Spleen (tissue), 11 donors: ENCODE measurements around the gene DHX34. TPM values are rescaled to one million over a fixed set of nuclear protein-coding genes. Genes with fewer than 3 reads are reported as not detected.
A peak's percentile ranks its signal among the peaks of the same experiment; 100 is the strongest.

Source experiments
- DNase-seq: peaks from one replicate; pipeline ENCODE4 v3.0.0-alpha.2; 2020
- H3K27ac ChIP-seq, 8 donors: fragments of 200-600 bp; sonication (generic) in 7 of 8; 1 replicate in 4 of 8; 2 replicates in 4 of 8; pipeline versions ENCODE4 v1.5.0 to v1.8.0; 2016 to 2021; ENCODE audit warnings: inconsistent platforms in 4 of 8, mild to moderate bottlenecking in 4 of 8, moderate library complexity in 1 of 8
- H3K27me3 ChIP-seq, 7 donors: fragments of 200-600 bp; sonication (generic) in 6 of 7; replicated peaks in 1 of 7; 1 replicate in 4 of 7; 2 replicates in 3 of 7; pipeline versions ENCODE4 v1.5.0 to v1.8.0; 2016 to 2021; ENCODE audit warnings: inconsistent platforms in 3 of 7, mild to moderate bottlenecking in 1 of 7
- H3K36me3 ChIP-seq, 6 donors: fragments of 200-600 bp; sonication (generic) in 5 of 6; 1 replicate in 4 of 6; 2 replicates in 2 of 6; pipeline versions ENCODE4 v1.5.0 to v1.8.0; 2016 to 2021; ENCODE audit warnings: inconsistent platforms in 2 of 6
- H3K4me1 ChIP-seq, 6 donors: fragments of 200-600 bp; sonication (generic) in 5 of 6; 1 replicate in 3 of 6; 2 replicates in 3 of 6; pipeline versions ENCODE4 v1.5.0 to v1.8.0; 2016 to 2021; ENCODE audit warnings: inconsistent platforms in 3 of 6
- H3K4me3 ChIP-seq, 8 donors: fragments of 200-600 bp; sonication (generic) in 7 of 8; 1 replicate in 4 of 8; 2 replicates in 4 of 8; pipeline versions ENCODE4 v1.5.0 to v1.8.0; 2016 to 2021; ENCODE audit warnings: inconsistent platforms in 4 of 8, mild to moderate bottlenecking in 4 of 8, moderate library complexity in 2 of 8
- H3K9me3 ChIP-seq, 8 donors: fragments of 200-600 bp; sonication (generic) in 7 of 8; 1 replicate in 4 of 8; 2 replicates in 4 of 8; pipeline versions ENCODE4 v1.5.0 to v1.8.0; 2016 to 2021; ENCODE audit warnings: inconsistent platforms in 4 of 8
- POLR2A ChIP-seq, 3 donors: fragments of 450-650 bp; IDR thresholded peaks; one replicate each; pipeline ENCODE4 v1.5.1; 2017; ENCODE audit warnings: antibody characterized with exemption in 3 of 3, mild to moderate bottlenecking in 1 of 3
- POLR2AphosphoS5 ChIP-seq, 3 donors: sonication (generic); formaldehyde crosslinking; IDR thresholded peaks; one replicate each; pipeline ENCODE4 v1.5.1; 2017; ENCODE audit warnings: antibody characterized with exemption in 3 of 3
- WGBS, 5 donors: extraction: QIAGEN DNeasy Blood & Tissue Kit in 3 of 5; methylation state at CpG; one replicate each; pipeline versions ENCODE4 v1.1.5 to v1.1.7; 2013 to 2018; 5-methylcytosine and 5-hydroxymethylcytosine counted together
- intact Hi-C: fragments of 100-400 bp; cut with DNase I; formaldehyde crosslinking; loops from one replicate; pipeline ENCODE4 v1.15.0; 2023; ENCODE audit warnings: low total_unique reads
- polyA plus RNA-seq, 3 donors: library from polyadenylated mRNA; stranded (reverse); fragments of 200-250 nt; gene quantifications; one replicate each; pipeline ENCODE4 v1.2.1, GENCODE V29; 2013
- total RNA-seq, 7 donors: library from RNA; depleted of rRNA in 3 of 7; stranded (reverse); fragments of >200 nt in 3 of 7; fragmentation: NEBNext Ultra II Directional in 4 of 7; extraction: Animal tissue kit (Norgen Biotek cat#: 25700) in 4 of 7; gene quantifications; one replicate each; pipeline versions ENCODE4 v1.1.0 to v1.2.1, GENCODE V29; 2016 to 2021
- TF ChIP-seq, protein P1 (sequence below), 11 experiments: fragments of 200-600 bp in 7 of 11; fragments of 450-650 bp in 4 of 11; sonication (generic) in 4 of 11; IDR thresholded peaks in 8 of 11; conservative IDR thresholded peaks in 3 of 11; 1 replicate in 7 of 11; 2 replicates in 4 of 11; pipeline versions ENCODE4 v1.4.0 to v1.8.0; 2016 to 2021; ENCODE audit warnings: antibody characterized with exemption in 11 of 11, inconsistent platforms in 4 of 11, mild to moderate bottlenecking in 1 of 11
- donor health status: healthy with polysubstance abuse.
- donor health status: DM: no; HTN: no; CAD: no; lungs with moderate emphysema.
- donor health status: DM: no; HTN: no; CAD: no.
- donor health status: Bipolar disorder and iron deficiency.
- donor health status: healthy.
- donor health status: DM: no; HTN: no; CAD: no.
- donor health status: DM: yes; HTN: yes; CAD: no.

DHX34 gene
- total and polyA plus RNA-seq, 10 donors: 8.4 to 34.8 (median 22.5) TPM

DNA sequence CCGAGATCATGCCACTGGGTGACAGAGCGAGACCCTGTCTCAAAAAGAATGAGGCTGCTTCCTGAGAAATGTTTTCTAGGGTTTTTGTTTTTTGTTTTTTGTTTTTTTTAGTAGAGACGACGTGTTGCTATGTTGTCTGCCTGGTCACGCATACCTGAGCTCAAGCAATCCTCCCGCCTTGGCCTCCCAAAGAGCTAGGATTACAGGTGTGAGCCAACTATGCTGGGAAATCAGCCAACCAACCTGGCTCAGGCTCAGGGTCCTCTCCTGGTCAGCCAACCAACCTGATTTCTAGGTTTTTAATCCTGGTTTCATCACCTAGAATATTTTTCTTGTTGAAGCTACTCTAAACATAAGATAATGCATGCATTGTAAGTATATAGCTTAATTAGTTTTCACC is 7.8 kb downstream of the DHX34 start:
- peaks cover 7 to 100% (median 93%) of the 10 kb centered on the region in 6 donors for H3K36me3 ChIP-seq
- 94 to 97% (median 96%) methylated on average over 6 of the region's 6 CpGs for WGBS, 5 donors
- peaks cover 0 to 7% (median 0%) of the 10 kb centered on the region in 8 donors for H3K9me3 ChIP-seq
- peaks cover 0 to 54% (median 12%) of the 10 kb centered on the region in 6 donors for H3K4me1 ChIP-seq
- H3K27ac ChIP-seq: no peak overlapping the region
- H3K27me3 ChIP-seq: no peaks in the 10 kb centered on the region
- no peak overlapping the region for H3K4me3 ChIP-seq
- intact Hi-C loops: no loop called here
- no peak for DNase-seq
- TF ChIP-seq POLR2AphosphoS5 (IDR thresholded peaks at IDR 0.05) (no peak), POLR2A (IDR thresholded peaks at IDR 0.05) (no peak)

DNA sequence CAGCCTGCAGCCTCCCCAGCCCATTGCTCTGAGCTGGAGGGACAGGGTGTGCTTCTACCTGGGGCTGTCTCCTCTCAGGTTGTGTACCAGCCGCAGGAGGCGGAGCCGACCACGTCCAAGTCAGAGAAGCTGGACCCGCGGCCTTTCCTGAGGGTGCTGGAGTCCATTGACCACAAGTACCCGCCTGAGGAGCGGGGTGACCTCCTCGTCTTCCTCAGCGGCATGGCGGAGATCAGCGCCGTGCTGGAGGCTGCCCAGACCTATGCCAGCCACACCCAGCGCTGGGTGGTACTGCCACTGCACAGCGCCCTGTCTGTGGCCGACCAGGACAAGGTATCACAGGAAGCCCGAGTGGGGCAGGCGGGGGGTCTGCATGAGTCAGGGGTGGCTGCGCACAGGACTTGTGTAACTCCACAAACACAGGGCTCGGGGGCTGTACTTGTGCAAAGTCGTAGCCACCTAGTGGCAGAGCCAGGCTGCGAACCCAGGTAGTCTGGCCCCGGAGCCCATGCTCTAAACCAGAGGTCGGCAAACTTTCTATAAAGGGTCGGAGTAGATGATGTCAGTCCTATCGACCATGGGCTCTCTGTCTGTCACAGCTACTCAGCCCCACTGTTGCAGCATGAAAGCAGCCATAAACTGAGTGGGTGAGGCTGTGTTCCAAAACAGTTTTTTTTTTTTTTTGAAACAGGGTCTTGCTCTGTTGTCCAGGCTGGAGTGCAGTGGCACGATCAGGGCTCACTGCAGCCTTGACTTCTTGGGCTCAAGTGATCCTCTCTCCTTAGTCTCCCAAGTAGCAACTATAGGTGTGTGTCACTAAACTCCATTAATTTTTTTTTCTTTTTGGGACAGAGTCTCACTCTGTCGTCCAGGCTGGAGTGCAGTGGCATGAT is 8.9 kb downstream of the DHX34 start:
- intact Hi-C loops: no loop called here
- WGBS, 5 donors: 92 to 96% (median 94%) methylated on average over 12 to 28 of the region's 28 CpGs
- Histone ChIP-seq H3K4me1 (peaks cover 0 to 54% (median 12%) of the 10 kb centered on the region in 6 donors), H3K27me3 (no peaks in the 10 kb centered on the region), H3K27ac (no peak overlapping the region), H3K36me3 (peaks cover 7 to 100% (median 100%) of the 10 kb centered on the region in 6 donors), H3K9me3 (peaks cover 0 to 7% (median 0%) of the 10 kb centered on the region in 8 donors), H3K4me3 (no peak overlapping the region)
- DNase-seq: no peak
- TF ChIP-seq POLR2AphosphoS5 (IDR thresholded peaks at IDR 0.05): no peak
- TF ChIP-seq, protein P1, sequence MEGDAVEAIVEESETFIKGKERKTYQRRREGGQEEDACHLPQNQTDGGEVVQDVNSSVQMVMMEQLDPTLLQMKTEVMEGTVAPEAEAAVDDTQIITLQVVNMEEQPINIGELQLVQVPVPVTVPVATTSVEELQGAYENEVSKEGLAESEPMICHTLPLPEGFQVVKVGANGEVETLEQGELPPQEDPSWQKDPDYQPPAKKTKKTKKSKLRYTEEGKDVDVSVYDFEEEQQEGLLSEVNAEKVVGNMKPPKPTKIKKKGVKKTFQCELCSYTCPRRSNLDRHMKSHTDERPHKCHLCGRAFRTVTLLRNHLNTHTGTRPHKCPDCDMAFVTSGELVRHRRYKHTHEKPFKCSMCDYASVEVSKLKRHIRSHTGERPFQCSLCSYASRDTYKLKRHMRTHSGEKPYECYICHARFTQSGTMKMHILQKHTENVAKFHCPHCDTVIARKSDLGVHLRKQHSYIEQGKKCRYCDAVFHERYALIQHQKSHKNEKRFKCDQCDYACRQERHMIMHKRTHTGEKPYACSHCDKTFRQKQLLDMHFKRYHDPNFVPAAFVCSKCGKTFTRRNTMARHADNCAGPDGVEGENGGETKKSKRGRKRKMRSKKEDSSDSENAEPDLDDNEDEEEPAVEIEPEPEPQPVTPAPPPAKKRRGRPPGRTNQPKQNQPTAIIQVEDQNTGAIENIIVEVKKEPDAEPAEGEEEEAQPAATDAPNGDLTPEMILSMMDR (IDR thresholded peaks at IDR 0.05 in 8 of 11, conservative IDR thresholded peaks at IDR 0.05 in 3 of 11): no peak
- no peak for TF ChIP-seq POLR2A (IDR thresholded peaks at IDR 0.05)

DNA sequence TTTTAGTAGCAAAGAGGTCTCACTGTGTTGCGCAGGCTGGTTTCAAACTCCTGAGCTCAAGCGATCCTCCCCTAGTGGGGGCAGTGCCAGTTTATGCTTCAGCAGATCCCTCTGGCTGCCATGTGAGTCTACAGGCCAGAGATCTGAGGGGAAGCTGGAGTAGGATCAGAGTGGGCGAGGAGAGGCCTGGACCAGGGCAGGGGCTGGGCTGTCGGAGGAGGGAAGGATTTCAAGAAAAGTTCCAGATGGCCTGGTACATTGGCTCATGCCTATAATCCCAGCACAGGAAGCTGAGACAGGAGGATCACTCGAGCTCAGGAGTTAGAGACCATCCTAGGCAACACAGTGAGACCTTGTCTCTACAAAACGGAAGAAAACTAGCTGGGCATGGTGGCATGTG is 9.8 kb downstream of the DHX34 start:
- WGBS, 5 donors: 84 to 98% (median 90%) methylated on average over 6 of the region's 6 CpGs
- Histone ChIP-seq H3K27ac (no peak overlapping the region), H3K27me3 (no peaks in the 10 kb centered on the region), H3K4me3 (no peak overlapping the region), H3K9me3 (peaks cover 0 to 7% (median 0%) of the 10 kb centered on the region in 8 donors), H3K4me1 (peaks cover 0 to 53% (median 10%) of the 10 kb centered on the region in 6 donors), H3K36me3 (peaks cover 8 to 100% (median 99%) of the 10 kb centered on the region in 6 donors)
- no peak for TF ChIP-seq POLR2A (IDR thresholded peaks at IDR 0.05)
- TF ChIP-seq, protein P1 (IDR thresholded peaks at IDR 0.05 in 8 of 11, conservative IDR thresholded peaks at IDR 0.05 in 3 of 11): no peak
- no peak for TF ChIP-seq POLR2AphosphoS5 (IDR thresholded peaks at IDR 0.05)
- intact Hi-C loops: no loop called here
- no peak for DNase-seq

DNA sequence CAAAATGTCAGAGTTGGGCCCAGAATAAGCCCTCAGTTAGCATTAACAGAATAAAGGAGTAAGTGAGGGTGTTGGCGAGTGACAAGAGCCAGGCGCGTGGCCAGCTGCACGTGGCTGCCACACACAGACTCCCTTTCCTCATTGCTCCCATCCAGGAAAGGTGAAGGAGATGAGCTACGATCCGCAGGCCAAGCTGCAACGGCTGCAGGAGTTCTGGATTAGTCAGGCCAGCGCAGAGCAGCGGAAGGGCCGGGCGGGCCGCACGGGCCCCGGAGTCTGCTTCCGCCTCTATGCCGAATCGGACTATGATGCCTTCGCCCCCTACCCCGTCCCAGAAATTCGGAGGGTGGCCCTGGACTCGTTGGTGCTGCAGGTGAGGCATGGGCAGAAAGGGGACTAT is 13.2 kb downstream of the DHX34 start:
- H3K4me3 ChIP-seq: no peak overlapping the region
- WGBS, 5 donors: 93 to 98% (median 96%) methylated on average over 21 of the region's 21 CpGs
- no peak for DNase-seq
- intact Hi-C loops: no loop called here
- H3K27ac ChIP-seq: peak overlapping the region in 2 of 8 donors; percentile 90 to 91
- peaks cover 0 to 42% (median 12%) of the 10 kb centered on the region in 6 donors for H3K4me1 ChIP-seq
- TF ChIP-seq POLR2A (IDR thresholded peaks at IDR 0.05) (no peak), POLR2AphosphoS5 (IDR thresholded peaks at IDR 0.05) (peak in 1 of 3 donors; percentile 19)
- TF ChIP-seq, protein P1 (IDR thresholded peaks at IDR 0.05 in 8 of 11, conservative IDR thresholded peaks at IDR 0.05 in 3 of 11): no peak
- H3K27me3 ChIP-seq: no peaks in the 10 kb centered on the region
- peaks cover 0 to 4% (median 0%) of the 10 kb centered on the region in 8 donors for H3K9me3 ChIP-seq
- peaks cover 6 to 100% (median 97%) of the 10 kb centered on the region in 6 donors for H3K36me3 ChIP-seq
